Panc1 (cell line): ENCODE results near the gene HPGDS. TPM values are rescaled to one million over a fixed set of nuclear protein-coding genes. Genes with fewer than 3 reads are reported as not detected.
"Not testable (repeated sequence)": the region's sequence is repeated elsewhere in the genome, so short reads cannot be mapped to it uniquely, and the experiment has no call there.

Experiments
- ATAC-seq: fragments of 200-7000 bp; cut with Tn5 transposase; 2 replicates; pipeline ENCODE4 v1.9.1; 2020; ENCODE audit warnings: mild to moderate bottlenecking, moderate library complexity
- BruUV-seq: library from RNA; stranded (reverse); fragments of 400-500 nt; replicated peaks from 2 replicates; lab custom pipeline; 2021; lab: Mats Ljungman, UMichigan
- CTCF ChIA-PET: fragments of 300-600 bp; sonication (Branson Sonifier 250); formaldehyde crosslinking; loops from one replicate; lab custom pipeline; 2022; ENCODE audit warnings: antibody characterized with exemption; lab: Charles Lee
- POLR2A ChIA-PET: fragments of 300-600 bp; sonication (Branson Sonifier 250); formaldehyde crosslinking; loops from one replicate; lab custom pipeline; 2022; ENCODE audit warnings: antibody characterized with exemption; lab: Charles Lee
- DNase-seq: peaks from one replicate; pipeline ENCODE4 v3.0.0-alpha.2; 2010; ENCODE audit warnings: low read depth, low spot score
- H3K27ac ChIP-seq: 2 replicates; pipeline ENCODE4 v1.5.1; 2011; ENCODE audit warnings: mild to moderate bottlenecking, low read length, inconsistent platforms
- H3K27me3 ChIP-seq: fragments of 200-500 bp; sonication (Bioruptor generic); 2 replicates; pipeline ENCODE4 v1.6.0; 2014; ENCODE audit warnings: low read length, inconsistent platforms; ENCODE audit not compliant: control insufficient read depth, insufficient read depth
- H3K36me3 ChIP-seq: fragments of 200-500 bp; sonication (Bioruptor generic); 2 replicates; pipeline ENCODE4 v1.5.1; 2014; ENCODE audit warnings: inconsistent platforms, mild to moderate bottlenecking, low read length, moderate library complexity; ENCODE audit not compliant: control insufficient read depth, insufficient read depth
- H3K4me1 ChIP-seq: 2 replicates; pipeline ENCODE4 v1.5.1; 2011; ENCODE audit warnings: inconsistent platforms, mild to moderate bottlenecking, low read length, moderate library complexity; ENCODE audit not compliant: control insufficient read depth, insufficient read depth
- H3K4me3 ChIP-seq, 2 experiments: 2 replicates each; pipeline ENCODE4 v1.5.1; 2011 to 2012; ENCODE audit warnings: low read depth in 2 of 2, low read length in 2 of 2, mild to moderate bottlenecking in 2 of 2, inconsistent platforms in 1 of 2, moderate library complexity in 1 of 2
- H3K9me3 ChIP-seq: fragments of 200-500 bp; sonication (Bioruptor generic); 2 replicates; pipeline ENCODE4 v1.5.1; 2014; ENCODE audit warnings: low read depth, mild to moderate bottlenecking, inconsistent platforms, low read length, moderate library complexity; ENCODE audit not compliant: control insufficient read depth, insufficient read depth
- CTCF ChIP-seq: fragments of 450-650 bp; IDR thresholded peaks from 2 replicates; pipeline ENCODE4 v1.5.1; 2017; ENCODE audit warnings: mild to moderate bottlenecking
- POLR2AphosphoS5 ChIP-seq: IDR thresholded peaks from 2 replicates; pipeline ENCODE4 v1.6.1; 2012; ENCODE audit warnings: mild to moderate bottlenecking, low read depth, low read length, moderate library complexity
- REST ChIP-seq, 2 experiments: IDR thresholded peaks; 2 replicates each; pipeline ENCODE4 v1.6.1; 2011 to 2012; ENCODE audit warnings: low read depth in 2 of 2, control low read depth in 1 of 2, low read length in 1 of 2, mild to moderate bottlenecking in 1 of 2, moderate library complexity in 1 of 2; ENCODE audit not compliant: insufficient read depth in 1 of 2
- SIN3A ChIP-seq: IDR thresholded peaks from 2 replicates; pipeline ENCODE4 v1.6.1; 2012; ENCODE audit warnings: low read depth, mild to moderate bottlenecking, low read length, moderate library complexity, borderline replicate concordance; ENCODE audit not compliant: insufficient read depth
- TCF7L2 ChIP-seq: IDR thresholded peaks from 2 replicates; pipeline ENCODE4 v1.6.1; 2011; ENCODE audit warnings: mild to moderate bottlenecking, low read depth, low read length, inconsistent platforms
- in situ Hi-C: cut with HindIII; loops from 2 replicates; pipeline ENCODE4 v1.10.0; 2016; ENCODE audit warnings: low sequenced_read_pairs, low pct_unique_long_range_greater_than_20kb
- intact Hi-C: fragments of 100-400 bp; cut with micrococcal nuclease; formaldehyde crosslinking; loops from one replicate; pipeline ENCODE4 v1.10.0; 2022; ENCODE audit not compliant: unreplicated experiment
- total RNA-seq: library from RNA; stranded (reverse); gene quantifications from one replicate; pipeline ENCODE4 v1.2.1, GENCODE V29; 2021; ENCODE audit not compliant: unreplicated experiment

Gene HPGDS
- total RNA-seq, 1 experiment from 2014 or later = not detected

- Histone ChIP-seq H3K4me1 (no peaks in the 10 kb centered on the region), H3K4me3 (no peak overlapping the region), H3K27me3 (no peaks in the 10 kb centered on the region), H3K36me3 (no peaks in the 10 kb centered on the region), H3K27ac (no peak overlapping the region), H3K9me3 (no peaks in the 10 kb centered on the region)
- POLR2A ChIA-PET = no interaction called here
- CTCF ChIA-PET = no interaction called here
- no peak for DNase-seq
- in situ Hi-C loops = no loop called here
- no peak for ATAC-seq
- no TSS peak for BruUV-seq
- intact Hi-C loops = no loop called here
- no peak for TF ChIP-seq TCF7L2
- TF ChIP-seq CTCF = no peak
- TF ChIP-seq POLR2AphosphoS5 = no peak
- TF ChIP-seq REST (IDR thresholded peaks at IDR 0.05; ENCODE audit: insufficient read depth in 1 of 2, low read depth in 2 of 2, low read length in 1 of 2) = no peak
- no peak for TF ChIP-seq SIN3A
These were observed 16.8 kb downstream of the HPGDS start for GRCh38 chr4:94325835-94326234.

DNA sequence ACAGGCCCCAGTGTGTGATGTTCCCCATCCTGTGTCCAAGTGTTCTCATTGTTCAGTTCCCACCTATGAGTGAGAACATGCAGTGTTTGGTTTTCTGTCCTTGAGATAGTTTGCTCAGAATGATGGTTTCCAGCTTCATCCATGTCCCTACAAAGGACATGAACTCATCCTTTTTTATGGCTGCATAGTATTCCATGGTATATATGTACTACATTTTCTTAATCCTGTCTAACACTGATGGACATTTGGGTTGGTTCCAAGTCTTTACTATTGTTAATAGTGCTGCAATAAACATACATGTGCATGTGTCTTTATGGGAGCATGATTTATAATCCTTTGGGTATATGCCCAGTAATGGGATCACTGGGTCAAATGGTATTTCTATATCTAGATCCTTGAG, 22.7 kb downstream of the HPGDS start:
- POLR2A ChIA-PET, H3K9me3 ChIP-seq, intact Hi-C loops, CTCF ChIA-PET, in situ Hi-C loops, H3K4me3 ChIP-seq, H3K27ac ChIP-seq, H3K4me1 ChIP-seq, ATAC-seq, BruUV-seq, DNase-seq, H3K27me3 ChIP-seq, H3K36me3 ChIP-seq: not testable (repeated sequence)

DNA sequence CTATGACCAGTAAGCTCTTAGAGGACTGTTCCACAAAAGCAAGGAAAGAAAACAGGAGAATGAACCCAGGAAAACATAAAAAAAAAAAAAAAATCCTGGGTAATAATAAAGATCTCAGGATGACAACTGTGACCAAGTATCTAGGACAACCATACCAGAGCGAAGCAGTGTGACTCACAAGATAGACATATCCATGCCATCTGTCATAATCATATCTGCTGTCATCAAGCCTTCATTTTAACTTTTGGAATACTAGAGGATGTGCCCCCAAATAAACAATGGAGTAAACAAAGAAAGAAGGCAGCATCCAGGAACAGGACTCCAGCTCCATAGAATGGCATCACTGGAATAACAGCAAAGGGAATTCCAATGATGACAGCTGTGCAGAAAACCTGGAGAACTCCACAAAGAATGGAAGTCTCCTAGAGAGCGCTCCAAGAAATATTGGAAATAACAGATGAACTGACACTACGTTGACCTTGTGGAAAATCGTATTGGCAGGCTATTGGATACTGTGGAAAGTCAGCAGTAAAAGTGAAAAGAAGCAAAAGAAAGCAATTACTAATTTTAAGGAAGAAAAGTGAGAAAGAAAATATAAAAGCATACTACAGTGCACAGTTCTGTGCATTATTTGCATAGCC, 35.3 kb downstream of the HPGDS start:
- ChIA-PET CTCF (no interaction called here), POLR2A (no interaction called here)
- in situ Hi-C loops (no loop called here), intact Hi-C loops (no loop called here)
- Histone ChIP-seq H3K9me3 (no peaks in the 10 kb centered on the region), H3K27me3 (no peaks in the 10 kb centered on the region), H3K4me1 (no peaks in the 10 kb centered on the region), H3K4me3 (no peak overlapping the region), H3K27ac (no peak overlapping the region), H3K36me3 (no peaks in the 10 kb centered on the region)
- no peak for TF ChIP-seq TCF7L2
- BruUV-seq = no TSS peak
- DNase-seq (no peak), ATAC-seq (no peak)
